ENCODE results near the gene ZMIZ1.

Gene ZMIZ1

GRCh38 chr10:79111427-79111826 is 42.7 kb downstream of the ZMIZ1 start:
- peaks cover 31% of the 10 kb centered on the region for H3K79me2 ChIP-seq (ENCODE audit: control insufficient read depth, insufficient read depth, low read length, poor library complexity)
- no peak overlapping the region for H2BK5ac ChIP-seq (ENCODE audit: low read depth, low read length, poor library complexity)
- no peak overlapping the region for H2BK12ac ChIP-seq (ENCODE audit: low read length)
- no peaks in the 10 kb centered on the region for H3K27me3 ChIP-seq (ENCODE audit: insufficient read depth, low read length)
- no CpG with 5 or more reads among the region's 5 CpGs for WGBS (ENCODE audit: extremely low coverage, insufficient coverage, insufficient read length)
- H3K14ac ChIP-seq (ENCODE audit: low read length), result no peak overlapping the region
- H3K79me1 ChIP-seq (ENCODE audit: low read length), result no peaks in the 10 kb centered on the region
- H3K23ac ChIP-seq (ENCODE audit: low read length), result no peak overlapping the region
- no peak overlapping the region for H2BK120ac ChIP-seq (ENCODE audit: insufficient read depth, low read length, poor library complexity)
- H3K4ac ChIP-seq (ENCODE audit: low read depth, low read length), result no peak overlapping the region
- H4K91ac ChIP-seq (ENCODE audit: low read depth, low read length), result no peak overlapping the region
- H2AFZ ChIP-seq (ENCODE audit: insufficient read depth, low read length, poor library complexity), result no peak overlapping the region
- H4K12ac ChIP-seq (ENCODE audit: low read depth, low read length), result no peak overlapping the region
- no peaks in the 10 kb centered on the region for H3K9me3 ChIP-seq (ENCODE audit: insufficient read depth, low read depth, low read length)
- no peak overlapping the region for H3K4me3 ChIP-seq (ENCODE audit: low read depth, low read length)
- H2AK5ac ChIP-seq (ENCODE audit: low read length), result no peak overlapping the region
- H3K4me1 ChIP-seq (ENCODE audit: control insufficient read depth in 1 of 2, insufficient read depth in 2 of 2, low read length in 2 of 2), result peaks cover 0 to 19% of the 10 kb centered on the region in 2 experiments
- no peak for DNase-seq
- H3K27ac ChIP-seq (ENCODE audit: low read depth, low read length), result no peak overlapping the region
- no peak overlapping the region for H4K8ac ChIP-seq (ENCODE audit: low read depth, low read length)
- H3K9ac ChIP-seq (ENCODE audit: low read length), result no peak overlapping the region
- no peak overlapping the region for H3K18ac ChIP-seq (ENCODE audit: low read length)
- peaks cover 44 to 49% of the 10 kb centered on the region in 2 experiments for H3K36me3 ChIP-seq (ENCODE audit: control insufficient read depth in 1 of 2, insufficient read depth in 2 of 2, low read length in 2 of 2)
- no peak overlapping the region for H3K4me2 ChIP-seq (ENCODE audit: low read length)

GRCh38 chr10:79111846-79112614 is 43.3 kb downstream of the ZMIZ1 start:
- H3K9ac ChIP-seq (ENCODE audit: low read length), result no peak overlapping the region
- H3K27ac ChIP-seq (ENCODE audit: low read depth, low read length), result no peak overlapping the region
- H4K8ac ChIP-seq (ENCODE audit: low read depth, low read length), result no peak overlapping the region
- H4K12ac ChIP-seq (ENCODE audit: low read depth, low read length), result no peak overlapping the region
- peaks cover 0 to 15% of the 10 kb centered on the region in 2 experiments for H3K4me1 ChIP-seq (ENCODE audit: control insufficient read depth in 1 of 2, insufficient read depth in 2 of 2, low read length in 2 of 2)
- peak overlapping the region; percentile 0 for H3K4ac ChIP-seq (ENCODE audit: low read depth, low read length)
- no peak overlapping the region for H3K4me2 ChIP-seq (ENCODE audit: low read length)
- H2AFZ ChIP-seq (ENCODE audit: insufficient read depth, low read length, poor library complexity), result no peak overlapping the region
- H2BK5ac ChIP-seq (ENCODE audit: low read depth, low read length, poor library complexity), result no peak overlapping the region
- H3K79me1 ChIP-seq (ENCODE audit: low read length), result no peaks in the 10 kb centered on the region
- no peak for DNase-seq
- H2BK12ac ChIP-seq (ENCODE audit: low read length), result no peak overlapping the region
- no CpG with 5 or more reads among the region's 12 CpGs for WGBS (ENCODE audit: extremely low coverage, insufficient coverage, insufficient read length)
- H3K9me3 ChIP-seq (ENCODE audit: insufficient read depth, low read depth, low read length), result no peaks in the 10 kb centered on the region
- no peak overlapping the region for H4K91ac ChIP-seq (ENCODE audit: low read depth, low read length)
- peaks cover 48 to 49% of the 10 kb centered on the region in 2 experiments for H3K36me3 ChIP-seq (ENCODE audit: control insufficient read depth in 1 of 2, insufficient read depth in 2 of 2, low read length in 2 of 2)
- H3K27me3 ChIP-seq (ENCODE audit: insufficient read depth, low read length), result no peaks in the 10 kb centered on the region
- H2AK5ac ChIP-seq (ENCODE audit: low read length), result no peak overlapping the region
- H3K23ac ChIP-seq (ENCODE audit: low read length), result no peak overlapping the region
- no peak overlapping the region for H2BK120ac ChIP-seq (ENCODE audit: insufficient read depth, low read length, poor library complexity)
- H3K4me3 ChIP-seq (ENCODE audit: low read depth, low read length), result no peak overlapping the region
- peaks cover 28% of the 10 kb centered on the region for H3K79me2 ChIP-seq (ENCODE audit: control insufficient read depth, insufficient read depth, low read length, poor library complexity)
- no peak overlapping the region for H3K14ac ChIP-seq (ENCODE audit: low read length)
- peak overlapping the region; percentile 40 for H3K18ac ChIP-seq (ENCODE audit: low read length)

- DNase-seq, result no peak
Observed at GRCh38 chr10:79112881-79113431, 44.2 kb downstream of the ZMIZ1 start.

GRCh38 chr10:79113827-79114226 is 45.1 kb downstream of the ZMIZ1 start:
- H3K4ac ChIP-seq (ENCODE audit: low read depth, low read length), result peak overlapping the region; percentile 49
- DNase-seq, result no peak
- H2BK120ac ChIP-seq (ENCODE audit: insufficient read depth, low read length, poor library complexity), result no peak overlapping the region
- H3K14ac ChIP-seq (ENCODE audit: low read length), result no peak overlapping the region
- H4K12ac ChIP-seq (ENCODE audit: low read depth, low read length), result no peak overlapping the region
- peaks cover 21% of the 10 kb centered on the region for H3K79me2 ChIP-seq (ENCODE audit: control insufficient read depth, insufficient read depth, low read length, poor library complexity)
- no peak overlapping the region for H4K91ac ChIP-seq (ENCODE audit: low read depth, low read length)
- H2AFZ ChIP-seq (ENCODE audit: insufficient read depth, low read length, poor library complexity), result no peak overlapping the region
- H3K27ac ChIP-seq (ENCODE audit: low read depth, low read length), result no peak overlapping the region
- H3K79me1 ChIP-seq (ENCODE audit: low read length), result no peaks in the 10 kb centered on the region
- peaks cover 0 to 13% of the 10 kb centered on the region in 2 experiments for H3K4me1 ChIP-seq (ENCODE audit: control insufficient read depth in 1 of 2, insufficient read depth in 2 of 2, low read length in 2 of 2)
- H3K36me3 ChIP-seq (ENCODE audit: control insufficient read depth in 1 of 2, insufficient read depth in 2 of 2, low read length in 2 of 2), result peaks cover 50 to 52% of the 10 kb centered on the region in 2 experiments
- no peak overlapping the region for H3K4me3 ChIP-seq (ENCODE audit: low read depth, low read length)
- no peak overlapping the region for H2BK12ac ChIP-seq (ENCODE audit: low read length)
- no peaks in the 10 kb centered on the region for H3K27me3 ChIP-seq (ENCODE audit: insufficient read depth, low read length)
- no peak overlapping the region for H2BK5ac ChIP-seq (ENCODE audit: low read depth, low read length, poor library complexity)
- H3K9me3 ChIP-seq (ENCODE audit: insufficient read depth, low read depth, low read length), result no peaks in the 10 kb centered on the region
- no peak overlapping the region for H3K4me2 ChIP-seq (ENCODE audit: low read length)
- H3K9ac ChIP-seq (ENCODE audit: low read length), result no peak overlapping the region
- no peak overlapping the region for H3K23ac ChIP-seq (ENCODE audit: low read length)
- H2AK5ac ChIP-seq (ENCODE audit: low read length), result no peak overlapping the region
- no CpG with 5 or more reads among the region's 9 CpGs for WGBS (ENCODE audit: extremely low coverage, insufficient coverage, insufficient read length)
- no peak overlapping the region for H3K18ac ChIP-seq (ENCODE audit: low read length)
- no peak overlapping the region for H4K8ac ChIP-seq (ENCODE audit: low read depth, low read length)

More at GRCh38 chr10:79112881-79113431, 44.2 kb downstream of the ZMIZ1 start:
- Histone ChIP-seq H3K4me2 (ENCODE audit: low read length) (no peak overlapping the region), H3K9me3 (ENCODE audit: insufficient read depth, low read depth, low read length) (no peaks in the 10 kb centered on the region), H3K4me3 (ENCODE audit: low read depth, low read length) (no peak overlapping the region), H2BK5ac (ENCODE audit: low read depth, low read length, poor library complexity) (no peak overlapping the region), H3K14ac (ENCODE audit: low read length) (no peak overlapping the region), H3K9ac (ENCODE audit: low read length) (no peak overlapping the region), H3K27ac (ENCODE audit: low read depth, low read length) (no peak overlapping the region), H3K27me3 (ENCODE audit: insufficient read depth, low read length) (no peaks in the 10 kb centered on the region), H3K79me1 (ENCODE audit: low read length) (no peaks in the 10 kb centered on the region), H3K4me1 (ENCODE audit: control insufficient read depth in 1 of 2, insufficient read depth in 2 of 2, low read length in 2 of 2) (peaks cover 0 to 13% of the 10 kb centered on the region in 2 experiments), H4K91ac (ENCODE audit: low read depth, low read length) (no peak overlapping the region), H3K4ac (ENCODE audit: low read depth, low read length) (peak overlapping the region; percentile 28), H4K8ac (ENCODE audit: low read depth, low read length) (no peak overlapping the region), H4K12ac (ENCODE audit: low read depth, low read length) (no peak overlapping the region), H2AFZ (ENCODE audit: insufficient read depth, low read length, poor library complexity) (peak overlapping the region; percentile 9), H3K79me2 (ENCODE audit: control insufficient read depth, insufficient read depth, low read length, poor library complexity) (peaks cover 23% of the 10 kb centered on the region), H3K23ac (ENCODE audit: low read length) (no peak overlapping the region), H2BK12ac (ENCODE audit: low read length) (no peak overlapping the region), H3K18ac (ENCODE audit: low read length) (peak overlapping the region; percentile 35), H3K36me3 (ENCODE audit: control insufficient read depth in 1 of 2, insufficient read depth in 2 of 2, low read length in 2 of 2) (peaks cover 48 to 50% of the 10 kb centered on the region in 2 experiments), H2AK5ac (ENCODE audit: low read length) (no peak overlapping the region), H2BK120ac (ENCODE audit: insufficient read depth, low read length, poor library complexity) (no peak overlapping the region)
- WGBS (ENCODE audit: extremely low coverage, insufficient coverage, insufficient read length), result no CpG with 5 or more reads among the region's 11 CpGs

Data from trophoblast cell (in vitro differentiated cells and primary cell).